IPS-15b (cell line): ENCODE data around the gene ZSWIM5.
"Not testable (repeated sequence)": the region's sequence is repeated elsewhere in the genome, so short reads cannot be mapped to it uniquely, and the experiment has no call there.

ENCODE experiments used
- H3K27me3 ChIP-seq: one replicate; pipeline ENCODE4 v1.6.1; 2013; ENCODE audit warnings: low read length; ENCODE audit not compliant: control insufficient read depth, insufficient read depth
- H3K36me3 ChIP-seq: one replicate; pipeline ENCODE4 v1.6.1; 2013; ENCODE audit warnings: low read length; ENCODE audit not compliant: control insufficient read depth, insufficient read depth
- H3K4me1 ChIP-seq: one replicate; pipeline ENCODE4 v1.6.1; 2013; ENCODE audit warnings: mild to moderate bottlenecking, low read length; ENCODE audit not compliant: control insufficient read depth, insufficient read depth
- H3K4me3 ChIP-seq: one replicate; pipeline ENCODE4 v1.5.1; 2013; ENCODE audit warnings: low read depth, low read length
- H3K9ac ChIP-seq: one replicate; pipeline ENCODE4 v1.6.1; 2013; ENCODE audit warnings: low read depth, mild to moderate bottlenecking, low read length
- H3K9me3 ChIP-seq: one replicate; pipeline ENCODE4 v1.6.1; 2013; ENCODE audit warnings: mild to moderate bottlenecking, low read length; ENCODE audit not compliant: control insufficient read depth, insufficient read depth

The ZSWIM5 gene

GRCh38 chr1:44985747-44986359, 220.6 kb downstream of the ZSWIM5 start:
- peaks cover 5% of the 10 kb centered on the region for H3K4me1 ChIP-seq
- no peaks in the 10 kb centered on the region for H3K27me3 ChIP-seq
- H3K9me3 ChIP-seq = no peaks in the 10 kb centered on the region
- peak overlapping the region; percentile 41 for H3K9ac ChIP-seq
- peak overlapping the region; percentile 80 for H3K4me3 ChIP-seq
- H3K36me3 ChIP-seq = no peaks in the 10 kb centered on the region

- not testable (repeated sequence) for H3K9ac ChIP-seq, H3K4me3 ChIP-seq, H3K36me3 ChIP-seq, H3K4me1 ChIP-seq, H3K9me3 ChIP-seq, H3K27me3 ChIP-seq
Measured at GRCh38 chr1:44977372-44977771, 229.0 kb downstream of the ZSWIM5 start.

- Histone ChIP-seq H3K9ac (no peak overlapping the region), H3K4me3 (no peak overlapping the region), H3K4me1 (no peaks in the 10 kb centered on the region), H3K27me3 (no peaks in the 10 kb centered on the region), H3K9me3 (no peaks in the 10 kb centered on the region), H3K36me3 (peaks cover 9% of the 10 kb centered on the region)
Measured at GRCh38 chr1:44976252-44976651, 230.2 kb downstream of the ZSWIM5 start.

- no peaks in the 10 kb centered on the region for H3K36me3 ChIP-seq
Measured at GRCh38 chr1:44973645-44974044, 232.8 kb downstream of the ZSWIM5 start.

GRCh38 chr1:44970317-44970716, 236.1 kb downstream of the ZSWIM5 start:
- Histone ChIP-seq H3K4me1 (no peaks in the 10 kb centered on the region), H3K9me3 (no peaks in the 10 kb centered on the region), H3K36me3 (no peaks in the 10 kb centered on the region), H3K27me3 (no peaks in the 10 kb centered on the region), H3K4me3 (no peak overlapping the region), H3K9ac (no peak overlapping the region)

More at GRCh38 chr1:44973645-44974044, 232.8 kb downstream of the ZSWIM5 start:
- H3K9me3 ChIP-seq = no peaks in the 10 kb centered on the region
- H3K9ac ChIP-seq = no peak overlapping the region
- H3K4me1 ChIP-seq = no peaks in the 10 kb centered on the region
- no peak overlapping the region for H3K4me3 ChIP-seq
- H3K27me3 ChIP-seq = no peaks in the 10 kb centered on the region
